T47D (cell line): ENCODE measurements around the gene SIRT6.
"Not testable (repeated sequence)": the region's sequence is repeated elsewhere in the genome, so short reads cannot be mapped to it uniquely, and the experiment has no call there.

Experiments used
- DNase-seq, 2 experiments: peaks; one replicate each; pipeline versions ENCODE4 v3.0.0 to v3.0.0-alpha.2; 2011 to 2012; ENCODE audit warnings: low read depth in 1 of 2, low spot score in 1 of 2
- JUND ChIP-seq: IDR thresholded peaks from 2 replicates; pipeline ENCODE4 v1.6.1; 2012; ENCODE audit warnings: low read depth
- in situ Hi-C: cut with HindIII; loops from 2 replicates; pipeline ENCODE4 v1.10.0; 2016; ENCODE audit warnings: low sequenced_read_pairs, low pct_unique_long_range_greater_than_20kb

SIRT6 gene

DNA sequence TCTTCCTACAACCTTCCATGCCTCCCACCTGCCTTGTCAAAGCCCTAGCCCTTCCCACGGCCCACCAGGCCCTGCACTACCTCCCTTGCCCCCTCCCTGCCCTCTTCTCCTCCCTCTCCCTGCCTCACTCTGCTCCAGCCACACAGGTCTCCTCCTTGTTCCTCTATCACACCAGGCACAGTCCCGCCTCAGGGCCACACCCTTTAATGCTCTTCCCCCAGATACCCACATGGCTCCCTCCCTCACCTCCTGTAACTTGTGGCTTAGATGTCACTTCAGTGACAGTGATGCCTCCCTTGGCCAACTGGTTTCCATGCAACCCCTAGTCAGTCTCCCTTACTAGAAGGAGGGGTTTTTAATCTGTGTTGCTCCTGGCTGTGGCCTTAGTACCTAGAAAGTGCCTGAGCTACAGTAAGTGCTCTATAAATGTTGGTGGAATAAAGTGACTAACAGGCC, 1.3 kb downstream of the SIRT6 start:
- TF ChIP-seq JUND: no peak
- in situ Hi-C loops: no loop called here
- no peak for DNase-seq

DNA sequence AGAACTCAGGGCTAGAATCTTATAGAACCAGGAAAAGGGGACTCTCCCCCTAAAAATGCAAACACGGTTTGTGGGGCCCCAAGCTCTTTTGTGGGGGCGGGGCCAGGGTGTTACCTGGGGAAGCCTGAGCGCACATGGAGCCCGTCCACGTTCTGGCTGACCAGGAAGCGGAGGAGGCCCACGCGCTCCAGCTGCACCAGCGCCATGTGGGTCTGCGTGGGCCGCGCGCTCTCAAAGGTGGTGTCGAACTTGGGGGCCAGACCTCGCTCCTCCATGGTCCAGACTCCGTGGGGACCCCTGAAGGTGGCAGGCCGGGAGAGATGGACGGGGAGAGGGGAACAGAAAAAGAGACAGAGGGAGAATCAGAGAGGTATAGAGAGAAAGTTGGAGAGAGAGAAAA, 3.4 kb downstream of the SIRT6 start:
- TF ChIP-seq JUND: no peak
- DNase-seq: no peak
- in situ Hi-C loops: no loop called here

GRCh38 chr19:4177146-4177545, 5.2 kb downstream of the SIRT6 start:
- in situ Hi-C loops: no loop called here
- no peak for TF ChIP-seq JUND
- DNase-seq: no peak

DNA sequence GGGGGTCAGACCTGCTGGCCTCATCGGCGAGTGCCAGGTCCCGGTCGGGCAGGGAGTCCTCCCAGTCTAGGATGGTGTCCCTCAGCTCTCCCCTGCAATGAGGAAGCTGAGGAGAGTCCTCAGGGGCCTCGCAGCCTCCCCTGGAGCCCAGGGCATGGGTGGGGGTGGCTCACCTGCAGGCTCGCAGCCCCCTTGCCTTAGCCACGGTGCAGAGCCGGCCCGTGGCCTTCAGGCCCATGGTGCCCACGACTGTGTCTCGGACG, 6.8 kb downstream of the SIRT6 start:
- in situ Hi-C loops: no loop called here
- TF ChIP-seq JUND: no peak
- DNase-seq: no peak

- no peak for DNase-seq
- TF ChIP-seq JUND: no peak
- in situ Hi-C loops: no loop called here
Observed at GRCh38 chr19:4174895-4175668, 7.3 kb downstream of the SIRT6 start.

- no peak for TF ChIP-seq JUND
- in situ Hi-C loops: no loop called here
- no peak for DNase-seq
Observed at GRCh38 chr19:4174213-4174894, 8.0 kb downstream of the SIRT6 start.

DNA sequence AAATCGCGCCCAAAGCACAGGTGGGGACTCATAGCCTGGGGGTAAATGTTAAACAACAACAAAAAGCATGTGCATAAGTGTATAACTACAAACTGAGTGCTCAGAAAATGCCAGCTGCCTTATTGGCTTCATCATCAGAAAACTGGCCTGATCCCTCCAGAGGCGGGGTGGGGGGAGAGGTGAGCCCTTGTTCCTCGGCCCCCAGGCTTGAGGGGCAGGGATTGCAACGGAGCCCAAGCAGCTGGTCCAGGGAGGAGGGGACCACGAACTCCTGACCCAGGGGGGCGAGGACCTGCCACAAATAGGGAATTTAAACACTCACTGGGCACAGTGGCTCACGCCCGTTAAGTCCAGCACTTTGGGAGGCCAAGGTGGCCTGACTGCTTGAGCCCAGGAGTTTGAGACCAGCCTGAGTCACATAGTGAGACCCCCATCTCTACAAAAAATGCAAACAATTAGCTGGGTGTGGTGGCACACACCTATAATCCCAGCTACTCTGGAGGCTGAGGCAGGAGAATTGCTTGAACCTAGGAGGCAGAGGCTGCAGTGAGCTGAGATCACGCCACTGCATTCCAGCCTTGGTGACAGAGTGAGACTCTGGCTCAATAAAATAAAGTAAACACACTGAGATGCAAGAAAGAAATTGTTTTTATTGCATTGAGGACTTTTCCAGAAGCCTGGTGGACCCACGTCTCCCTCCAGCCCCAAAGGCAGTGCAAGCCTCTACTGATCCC, 8.7 kb downstream of the SIRT6 start:
- DNase-seq: no peak
- in situ Hi-C loops: no loop called here
- TF ChIP-seq JUND: no peak

- TF ChIP-seq JUND: no peak
- DNase-seq: peak; percentile 48 to 68
- in situ Hi-C loops: no loop called here
Observed at GRCh38 chr19:4172861-4173473, 9.4 kb downstream of the SIRT6 start.

DNA sequence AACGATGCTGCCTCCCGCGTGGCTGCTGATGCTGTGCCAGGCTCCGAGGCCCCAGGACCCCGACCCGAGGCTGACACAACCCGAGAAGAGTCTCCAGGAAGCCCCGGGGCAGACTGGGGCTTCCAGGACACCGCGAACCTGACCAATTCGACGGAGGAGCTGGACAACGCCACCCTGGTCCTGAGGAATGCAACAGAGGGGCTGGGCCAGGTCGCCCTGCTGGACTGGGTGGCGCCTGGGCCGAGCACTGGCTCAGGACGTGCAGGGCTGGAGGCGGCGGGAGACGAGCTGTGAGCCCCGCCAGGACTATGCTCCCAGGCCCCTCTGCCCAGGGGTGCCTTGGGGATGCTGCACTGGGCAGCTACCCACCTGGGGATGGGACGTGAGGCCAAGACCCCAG, 10.7 kb downstream of the SIRT6 start:
- peak in 1 of 2 experiments; percentile 30 for DNase-seq
- TF ChIP-seq JUND: no peak
- in situ Hi-C loops: no loop called here

DNA sequence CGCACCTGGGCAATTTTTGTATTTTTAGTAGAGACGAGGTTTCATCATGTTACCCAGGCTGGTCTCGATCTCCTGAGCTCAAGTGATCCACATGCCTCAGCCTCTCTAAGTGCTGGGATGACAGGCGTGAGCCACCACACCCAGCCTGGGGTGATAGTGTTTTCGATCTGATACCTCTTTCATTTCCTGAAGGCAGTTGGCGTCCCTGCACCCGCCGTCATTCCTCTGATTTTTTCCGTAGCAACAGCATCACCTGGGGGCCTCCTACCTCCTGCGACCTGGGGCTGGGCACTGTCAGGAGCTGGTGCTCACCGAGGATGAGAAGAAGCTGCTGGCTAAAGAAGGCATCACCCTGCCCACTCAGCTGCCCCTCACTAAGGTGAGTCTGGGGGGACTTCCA, 18.1 kb downstream of the SIRT6 start:
- in situ Hi-C loops: no loop called here
- no peak for DNase-seq
- TF ChIP-seq JUND: no peak

DNA sequence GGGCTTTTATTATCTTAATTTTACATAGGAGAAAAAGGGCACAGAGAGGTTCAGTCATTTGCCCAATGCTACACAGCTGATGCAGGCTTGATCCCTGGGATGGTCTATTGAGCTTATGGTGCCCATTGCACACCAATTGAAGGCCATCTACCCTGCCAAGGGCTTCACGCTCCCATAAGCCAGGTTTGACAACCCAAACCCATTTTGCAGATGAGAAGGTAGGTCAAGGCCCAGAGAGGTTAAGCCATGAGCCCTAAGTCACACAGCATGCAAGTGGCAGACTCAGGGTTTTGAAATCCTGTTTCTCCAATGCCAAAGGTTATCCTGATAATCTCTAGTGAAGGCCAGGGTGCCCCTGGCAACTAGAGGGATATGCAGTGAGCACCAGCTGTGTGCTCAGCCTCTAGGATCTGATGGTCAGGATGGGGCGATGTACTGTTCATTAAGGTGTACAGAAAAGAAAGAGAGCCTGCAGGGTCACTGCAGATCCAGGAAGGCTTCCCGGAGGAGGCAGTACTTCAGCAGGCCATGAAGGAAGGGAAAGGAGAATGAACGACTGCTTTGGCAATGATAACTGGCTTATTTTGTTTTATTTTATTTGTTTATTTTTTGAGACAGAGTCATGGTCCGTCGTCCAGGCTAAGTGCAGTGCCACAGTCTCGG, 20.8 kb downstream of the SIRT6 start:
- TF ChIP-seq JUND: no peak
- DNase-seq: no peak
- in situ Hi-C loops: no loop called here

DNA sequence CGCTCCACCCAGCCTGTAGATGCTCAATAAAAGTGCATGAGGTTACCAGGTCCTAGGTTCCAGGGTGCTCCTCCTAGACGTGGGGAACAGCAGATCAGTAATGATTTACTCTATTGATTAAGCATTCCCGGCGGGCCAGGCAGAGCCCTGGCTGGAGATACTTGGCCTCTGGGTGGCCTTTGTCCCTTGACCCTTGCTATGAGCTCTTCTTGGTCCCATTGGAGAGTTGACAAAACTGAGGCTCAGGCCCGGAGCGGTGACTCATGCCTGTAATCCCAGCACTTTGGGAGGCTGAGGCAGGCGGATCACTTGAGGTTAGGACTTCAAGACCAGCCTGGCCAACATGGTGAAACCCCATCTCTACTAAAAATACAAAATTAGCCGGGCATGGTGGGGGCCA, 24.4 kb downstream of the SIRT6 start:
- DNase-seq, in situ Hi-C loops: not testable (repeated sequence)

GRCh38 chr19:4157164-4157563, 25.2 kb downstream of the SIRT6 start:
- DNase-seq: no peak
- TF ChIP-seq JUND: no peak
- in situ Hi-C loops: no loop called here
